AG04449 (cell line): ENCODE data around the gene INVS.
A peak's percentile ranks its signal among the peaks of the same experiment; 100 is the strongest.

ENCODE experiments used
- CTCF ChIA-PET: fragments of 350-600 bp; formaldehyde crosslinking; extraction: SDS; loops from one replicate; lab custom pipeline; 2021; ENCODE audit warnings: antibody characterized with exemption; lab: Yijun Ruan, JAX
- POLR2A ChIA-PET: fragments of 400-600, 350-600 bp; formaldehyde crosslinking; extraction: SDS; loops from one replicate; lab custom pipeline; 2020; ENCODE audit warnings: antibody characterized with exemption, inconsistent platforms; lab: Yijun Ruan, JAX
- DNase-seq: peaks from one replicate; pipeline ENCODE4 v3.0.0-alpha.2; 2010; ENCODE audit warnings: low read depth, low spot score
- H3K4me3 ChIP-seq: 2 replicates; pipeline ENCODE4 v1.5.1; 2011; ENCODE audit warnings: low read depth, mild to moderate bottlenecking, control low read depth, low read length
- CTCF ChIP-seq: IDR thresholded peaks from one replicate; pipeline ENCODE4 v1.5.1; 2011; ENCODE audit warnings: mild to moderate bottlenecking, moderate library complexity, low read length, control low read depth, inconsistent platforms; ENCODE audit not compliant: insufficient read depth; ENCODE audit errors: missing control alignments

INVS gene

GRCh38 chr9:100277166-100277979 is 178.3 kb downstream of the INVS start:
- no peak overlapping the region for H3K4me3 ChIP-seq
- peak; percentile 24 for DNase-seq
- TF ChIP-seq CTCF = no peak
- POLR2A ChIA-PET = no interaction called here
- CTCF ChIA-PET = interaction anchor here (0.8 to 1.9 kb wide), 4 partner anchors 27 to 319 kb away, joined by 3 to 5 read pairs (median 4); no protein-coding TSS in a partner anchor

DNA sequence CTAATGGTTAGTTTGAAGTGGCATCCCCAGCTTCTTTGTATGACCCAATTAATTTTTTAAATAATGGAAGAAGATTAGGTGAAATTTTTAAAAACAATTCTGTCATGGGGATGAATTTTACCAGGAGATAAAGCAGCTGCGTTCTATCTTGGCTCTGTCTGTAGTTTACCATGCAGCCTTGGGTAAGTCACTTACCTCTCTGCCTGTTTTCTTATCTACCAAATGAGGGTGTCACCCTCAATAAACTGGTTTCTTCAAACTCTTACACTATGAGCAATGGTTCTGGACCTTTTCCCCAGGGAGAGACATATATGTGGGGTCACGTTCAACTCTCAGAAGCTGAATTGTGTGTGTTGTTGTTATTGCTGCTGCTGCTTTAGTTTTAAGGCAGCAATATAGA is 182.0 kb downstream of the INVS start:
- no peak for TF ChIP-seq CTCF
- no peak for DNase-seq
- POLR2A ChIA-PET = no interaction called here
- CTCF ChIA-PET = interaction anchor here (1.0 kb wide), 1 partner anchor 11 kb away, joined by 3 read pairs; no protein-coding TSS in a partner anchor
- no peak overlapping the region for H3K4me3 ChIP-seq

- CTCF ChIA-PET = interaction anchor here (1.0 to 1.3 kb wide), 2 partner anchors 12 to 45 kb away, joined by 3 read pairs; no protein-coding TSS in a partner anchor
- no peak for DNase-seq
- POLR2A ChIA-PET = no interaction called here
- H3K4me3 ChIP-seq = no peak overlapping the region
- no peak for TF ChIP-seq CTCF
Observed at GRCh38 chr9:100281676-100282387, 182.8 kb downstream of the INVS start.

- no peak overlapping the region for H3K4me3 ChIP-seq
- TF ChIP-seq CTCF = no peak
- CTCF ChIA-PET = interaction anchor here (1.3 kb wide), 1 partner anchor 44 kb away, joined by 3 read pairs; no protein-coding TSS in a partner anchor
- POLR2A ChIA-PET = no interaction called here
- no peak for DNase-seq
Observed at GRCh38 chr9:100282388-100282719, 183.3 kb downstream of the INVS start.

- POLR2A ChIA-PET = no interaction called here
- CTCF ChIA-PET = interaction anchor here (1.4 kb wide), 1 partner anchor 40 kb away, joined by 3 read pairs; no protein-coding TSS in a partner anchor
- no peak overlapping the region for H3K4me3 ChIP-seq
- no peak for TF ChIP-seq CTCF
- DNase-seq = no peak
Observed at GRCh38 chr9:100284247-100284646, 185.2 kb downstream of the INVS start.

DNA sequence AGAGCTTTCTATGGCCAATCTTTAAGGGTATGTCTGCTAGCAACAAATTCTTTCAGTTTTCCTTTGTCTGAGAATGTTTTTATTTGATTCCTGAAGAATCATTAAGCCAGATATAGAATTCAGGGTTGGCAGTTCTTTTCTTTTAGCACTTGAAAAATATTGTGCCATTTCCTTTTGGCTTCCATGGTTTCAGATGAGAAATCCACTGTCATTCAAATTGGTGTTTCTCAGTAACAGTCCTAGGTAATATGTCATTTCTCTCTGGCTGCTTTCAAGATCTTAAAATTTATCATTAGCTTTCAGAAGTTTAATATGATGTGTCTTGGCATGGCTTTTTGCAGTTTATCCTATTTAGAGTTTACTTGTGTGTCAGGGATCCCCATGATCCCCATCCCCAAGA is 186.0 kb downstream of the INVS start:
- no peak overlapping the region for H3K4me3 ChIP-seq
- CTCF ChIA-PET = interaction anchor here (0.6 to 1.5 kb wide), 3 partner anchors 40 to 259 kb away, joined by 3 read pairs; no protein-coding TSS in a partner anchor
- TF ChIP-seq CTCF = no peak
- POLR2A ChIA-PET = no interaction called here
- DNase-seq = no peak
